ENCODE measurements around the gene TMEFF2.

GRCh38 chr2:192157776-192158175 lies 37.0 kb downstream of the TMEFF2 start:
- TF ChIP-seq CTCF (IDR thresholded peaks at IDR 0.05 in 4 of 5, conservative IDR thresholded peaks at IDR 0.05 in 1 of 5) (no peak), POLR2A (IDR thresholded peaks at IDR 0.05) (no peak)

Data from gastrocnemius medialis (tissue), 4 donors.